ENCODE measurements around the gene PRMT3. TPM values are rescaled to one million over a fixed set of nuclear protein-coding genes. Genes with fewer than 3 reads are reported as not detected.

Gene PRMT3
- total RNA-seq, 4 donors from 2014 or later: 10.5 to 42.1 (median 16.2) TPM

GRCh38 chr11:20388096-20389055 lies 860 bp downstream of the PRMT3 start:
- no peak for DNase-seq
- TF ChIP-seq POLR2A (IDR thresholded peaks at IDR 0.05) (no peak), CTCF (IDR thresholded peaks at IDR 0.05) (no peak)
- H3K27ac ChIP-seq: peak overlapping the region; percentile 87 to 93 (median 90)
- H3K9me3 ChIP-seq: no peaks in the 10 kb centered on the region
- peak overlapping the region; percentile 64 to 99 (median 88) for H3K4me3 ChIP-seq
- peaks cover 0 to 12% (median 0%) of the 10 kb centered on the region in 3 donors for H3K36me3 ChIP-seq
- peaks cover 0 to 8% (median 2%) of the 10 kb centered on the region in 4 donors for H3K4me1 ChIP-seq
- no peaks in the 10 kb centered on the region for H3K27me3 ChIP-seq

GRCh38 chr11:20397281-20397680 lies 9.8 kb downstream of the PRMT3 start:
- Histone ChIP-seq H3K9me3 (no peaks in the 10 kb centered on the region), H3K36me3 (peaks cover 0 to 45% (median 0%) of the 10 kb centered on the region in 3 donors), H3K4me3 (no peak overlapping the region), H3K27me3 (no peaks in the 10 kb centered on the region), H3K27ac (no peak overlapping the region), H3K4me1 (no peaks in the 10 kb centered on the region)
- DNase-seq: no peak
- TF ChIP-seq POLR2A (IDR thresholded peaks at IDR 0.05): no peak
- peak in 4 of 6 experiments; percentile 33 to 54 (median 49) for TF ChIP-seq CTCF (IDR thresholded peaks at IDR 0.05)

- Histone ChIP-seq H3K27me3 (no peaks in the 10 kb centered on the region), H3K27ac (no peak overlapping the region), H3K9me3 (no peaks in the 10 kb centered on the region), H3K4me3 (no peak overlapping the region), H3K4me1 (no peaks in the 10 kb centered on the region), H3K36me3 (peaks cover 0 to 49% (median 0%) of the 10 kb centered on the region in 3 donors)
- TF ChIP-seq CTCF (IDR thresholded peaks at IDR 0.05): no peak
- TF ChIP-seq POLR2A (IDR thresholded peaks at IDR 0.05): no peak
- DNase-seq: no peak
Observed at GRCh38 chr11:20399498-20399897, 12.0 kb downstream of the PRMT3 start.

DNA sequence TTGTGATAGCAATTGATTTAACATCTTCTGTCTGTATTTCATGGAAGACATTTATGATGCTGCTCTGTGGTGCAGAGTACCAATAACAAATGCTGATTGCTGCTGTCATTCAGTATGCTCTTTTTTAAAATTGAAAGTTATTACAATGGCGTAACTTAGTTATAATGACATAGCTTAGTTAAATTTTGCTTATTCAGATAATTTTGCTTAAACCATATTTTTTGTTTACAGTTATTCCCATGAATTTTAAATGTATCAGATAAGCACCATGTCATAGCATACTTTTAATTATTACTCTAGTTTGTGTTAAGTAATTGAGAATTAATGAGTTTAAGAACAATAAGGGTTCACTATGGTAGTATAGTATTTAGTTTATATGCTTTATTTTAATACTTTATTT lies 15.5 kb downstream of the PRMT3 start:
- H3K9me3 ChIP-seq: no peaks in the 10 kb centered on the region
- H3K27me3 ChIP-seq: no peaks in the 10 kb centered on the region
- H3K27ac ChIP-seq: no peak overlapping the region
- H3K4me3 ChIP-seq: no peak overlapping the region
- H3K4me1 ChIP-seq: no peaks in the 10 kb centered on the region
- no peak for TF ChIP-seq POLR2A (IDR thresholded peaks at IDR 0.05)
- no peak for TF ChIP-seq CTCF (IDR thresholded peaks at IDR 0.05)
- H3K36me3 ChIP-seq: peaks cover 0 to 44% (median 0%) of the 10 kb centered on the region in 3 donors
- DNase-seq: no peak

- TF ChIP-seq POLR2A (IDR thresholded peaks at IDR 0.05) (no peak), CTCF (IDR thresholded peaks at IDR 0.05) (no peak)
- Histone ChIP-seq H3K27me3 (no peaks in the 10 kb centered on the region), H3K4me3 (no peak overlapping the region), H3K36me3 (peaks cover 0 to 52% (median 0%) of the 10 kb centered on the region in 3 donors), H3K9me3 (no peaks in the 10 kb centered on the region), H3K27ac (no peak overlapping the region), H3K4me1 (no peaks in the 10 kb centered on the region)
- DNase-seq: no peak
Observed at GRCh38 chr11:20406484-20406883, 19.0 kb downstream of the PRMT3 start.
